H54 (cell line): Measurements from ENCODE around the gene RNASE12.
"Not testable (repeated sequence)": the region's sequence is repeated elsewhere in the genome, so short reads cannot be mapped to it uniquely, and the experiment has no call there.

Source experiments
- DNase-seq: peaks from one replicate; pipeline ENCODE4 v3.0.0; 2011; ENCODE audit warnings: low spot score, mixed read lengths; ENCODE audit not compliant: insufficient read length
- FAIRE-seq: peaks from 3 replicates; lab custom pipeline; 2011; peaks lifted over from hg19 to GRCh38; lab: Jason Lieb, UNC
- POLR2A ChIP-seq: IDR thresholded peaks from 2 replicates; pipeline ENCODE4 v1.6.1; 2011; ENCODE audit warnings: low read depth, mild to moderate bottlenecking, low read length

RNASE12 gene

GRCh38 chr14:20620798-20621478 is 29.8 kb upstream of the RNASE12 start:
- FAIRE-seq (no peak), DNase-seq (no peak)
- TF ChIP-seq POLR2A, result no peak

DNA sequence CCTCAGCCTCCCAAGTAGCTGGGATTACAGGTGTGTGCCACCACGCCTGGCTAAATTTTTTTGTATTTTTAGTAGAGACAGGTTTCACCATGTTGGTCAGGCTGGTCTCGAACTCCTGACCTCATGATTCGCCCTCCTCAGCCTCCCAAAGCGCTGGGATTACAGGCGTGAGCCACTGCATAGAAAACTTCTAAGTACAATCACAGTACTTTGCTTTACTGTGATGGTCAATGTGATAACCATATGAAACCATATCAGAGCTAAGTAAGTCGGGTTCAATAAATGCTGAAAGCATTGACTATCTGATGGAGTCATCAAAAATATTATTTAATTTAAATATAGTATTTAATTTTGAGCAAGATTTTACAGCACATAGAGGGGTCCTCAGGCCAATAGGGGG is 28.5 kb upstream of the RNASE12 start:
- not testable (repeated sequence) for DNase-seq, FAIRE-seq

- FAIRE-seq (no peak), DNase-seq (no peak)
- TF ChIP-seq POLR2A, result no peak
Measured at GRCh38 chr14:20618271-20618749, 27.1 kb upstream of the RNASE12 start.

GRCh38 chr14:20617138-20618003 is 26.2 kb upstream of the RNASE12 start:
- FAIRE-seq (no peak), DNase-seq (no peak)
- TF ChIP-seq POLR2A, result no peak

GRCh38 chr14:20615996-20616395 is 24.8 kb upstream of the RNASE12 start:
- DNase-seq (no peak), FAIRE-seq (no peak)
- no peak for TF ChIP-seq POLR2A

DNA sequence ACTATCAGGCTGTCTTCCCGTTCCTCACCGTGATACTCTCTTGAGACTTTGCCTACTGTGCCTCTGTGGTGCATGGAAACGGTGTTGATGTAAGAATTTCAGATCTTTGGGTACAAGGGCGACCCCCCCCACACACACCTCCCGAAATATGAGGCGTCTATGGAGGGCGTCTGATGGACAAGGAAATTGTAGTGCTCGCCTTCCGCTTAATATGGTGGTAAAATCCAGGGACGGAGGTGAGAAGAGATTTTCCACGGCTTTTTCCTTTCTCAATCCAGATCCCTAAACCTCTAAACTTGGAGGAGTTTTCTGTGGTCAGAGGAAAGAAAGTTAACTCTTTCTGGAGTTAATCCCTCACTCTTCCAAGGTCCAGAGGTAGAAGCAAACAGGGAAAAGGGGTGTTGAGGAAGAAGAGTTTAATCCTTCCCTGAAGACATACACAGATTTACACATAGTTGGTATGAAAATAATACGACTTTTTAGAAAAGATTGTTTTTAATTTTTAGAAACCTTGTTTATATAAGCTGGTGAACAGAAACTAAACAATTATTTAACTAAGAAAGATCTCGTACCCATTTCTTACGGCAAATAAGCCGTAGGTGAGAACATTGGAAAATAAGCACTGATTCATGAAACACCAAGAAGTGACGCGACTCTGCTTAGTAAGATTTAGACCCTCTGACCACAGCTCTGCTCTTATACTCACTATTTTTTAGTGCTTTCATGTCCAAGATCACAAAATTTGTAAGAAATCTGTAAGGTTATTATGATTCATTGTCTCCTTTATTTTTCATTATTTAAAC is 23.1 kb upstream of the RNASE12 start:
- no peak for TF ChIP-seq POLR2A
- DNase-seq, result no peak
- FAIRE-seq, result no peak

- DNase-seq (no peak), FAIRE-seq (peak; percentile 33)
- TF ChIP-seq POLR2A, result no peak
Measured at GRCh38 chr14:20613094-20614037, 22.2 kb upstream of the RNASE12 start.

- DNase-seq (no peak), FAIRE-seq (no peak)
Measured at GRCh38 chr14:20612403-20612802, 21.2 kb upstream of the RNASE12 start.

GRCh38 chr14:20611277-20611676 is 20.1 kb upstream of the RNASE12 start:
- no peak for TF ChIP-seq POLR2A
- no peak for FAIRE-seq
- no peak for DNase-seq

More at GRCh38 chr14:20612403-20612802, 21.2 kb upstream of the RNASE12 start:
- no peak for TF ChIP-seq POLR2A

DNA sequence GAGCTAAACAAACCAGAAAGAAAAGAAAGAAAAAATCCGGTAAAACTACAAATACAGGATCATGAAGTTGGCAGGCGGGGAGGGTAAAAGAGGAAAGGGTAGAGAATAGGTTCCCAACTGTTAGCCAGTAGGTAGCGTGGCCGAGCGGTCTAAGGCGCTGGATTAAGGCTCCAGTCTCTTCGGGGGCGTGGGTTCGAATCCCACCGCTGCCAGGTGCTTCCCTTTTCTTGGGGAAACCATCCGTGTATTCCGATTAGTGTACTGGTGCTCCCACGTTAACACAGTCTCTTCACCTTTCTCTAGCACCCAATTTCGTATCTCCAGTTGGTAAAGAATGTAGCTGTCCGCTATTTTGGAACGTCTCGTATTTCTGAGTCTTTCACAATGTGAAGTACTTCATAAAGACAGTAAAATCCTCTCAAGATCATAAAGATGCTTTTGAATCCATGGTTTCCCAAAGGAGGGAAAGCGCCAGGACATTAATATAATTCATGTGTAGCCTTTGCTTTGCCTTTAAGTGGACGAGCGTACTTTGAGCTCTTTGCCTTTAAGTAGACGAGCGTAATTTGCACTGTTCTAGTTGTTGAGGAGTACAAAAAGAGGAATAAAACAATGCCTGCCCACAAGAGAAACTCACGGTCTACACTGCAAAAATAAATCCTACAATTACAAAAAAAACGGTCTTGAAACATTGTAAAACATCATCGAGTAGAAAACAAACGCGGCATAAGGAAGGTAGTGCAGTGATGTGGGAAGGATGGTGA is 19.0 kb upstream of the RNASE12 start:
- no peak for TF ChIP-seq POLR2A
- no peak for DNase-seq
- FAIRE-seq, result no peak

DNA sequence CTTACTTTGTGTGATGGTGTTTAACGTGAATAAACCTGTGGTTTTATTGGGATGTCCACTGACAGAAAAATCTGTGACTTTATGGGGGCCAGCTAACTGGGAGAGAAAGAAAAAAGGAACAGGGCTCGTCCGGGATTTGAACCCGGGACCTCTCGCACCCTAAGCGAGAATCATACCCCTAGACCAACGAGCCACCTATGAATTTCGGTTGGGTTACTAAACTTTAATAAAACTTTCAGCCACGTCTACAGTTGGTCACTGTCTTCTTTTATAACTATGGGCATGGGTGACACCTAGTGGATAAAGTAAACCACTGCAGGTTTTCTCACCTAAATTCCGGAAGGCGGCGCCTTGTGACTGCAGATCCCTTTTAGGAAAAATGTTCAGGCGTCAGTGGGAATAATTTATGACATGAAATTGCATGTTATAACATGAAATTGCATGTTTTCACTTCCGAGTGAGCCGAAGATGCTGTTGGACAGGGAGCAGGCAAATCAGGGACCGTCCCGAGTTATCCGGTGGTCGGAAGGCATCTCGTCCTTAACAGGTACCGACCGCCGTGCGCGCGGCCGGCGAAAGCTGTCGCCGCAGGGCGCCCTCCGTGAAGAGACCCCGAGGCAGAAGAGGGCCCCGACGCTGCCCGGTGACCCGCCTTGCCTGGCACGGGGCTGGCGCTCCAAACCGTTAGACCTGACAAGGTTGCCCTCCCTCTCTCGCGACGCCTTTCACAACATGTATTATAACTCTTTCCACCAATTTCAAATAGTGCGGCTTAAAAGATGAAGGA is 18.2 kb upstream of the RNASE12 start:
- no peak for DNase-seq
- no peak for FAIRE-seq
- TF ChIP-seq POLR2A, result no peak
